GM20431 (cell line): ENCODE data around the gene HOXA7.

ENCODE experiments used
- in situ Hi-C: fragments of 300-500 bp; cut with MseI, MboI; formaldehyde crosslinking; loops from one replicate; pipeline ENCODE4 v1.15.0; 2020; ENCODE audit warnings: low sequenced_read_pairs; ENCODE audit not compliant: unreplicated experiment

Gene HOXA7

DNA sequence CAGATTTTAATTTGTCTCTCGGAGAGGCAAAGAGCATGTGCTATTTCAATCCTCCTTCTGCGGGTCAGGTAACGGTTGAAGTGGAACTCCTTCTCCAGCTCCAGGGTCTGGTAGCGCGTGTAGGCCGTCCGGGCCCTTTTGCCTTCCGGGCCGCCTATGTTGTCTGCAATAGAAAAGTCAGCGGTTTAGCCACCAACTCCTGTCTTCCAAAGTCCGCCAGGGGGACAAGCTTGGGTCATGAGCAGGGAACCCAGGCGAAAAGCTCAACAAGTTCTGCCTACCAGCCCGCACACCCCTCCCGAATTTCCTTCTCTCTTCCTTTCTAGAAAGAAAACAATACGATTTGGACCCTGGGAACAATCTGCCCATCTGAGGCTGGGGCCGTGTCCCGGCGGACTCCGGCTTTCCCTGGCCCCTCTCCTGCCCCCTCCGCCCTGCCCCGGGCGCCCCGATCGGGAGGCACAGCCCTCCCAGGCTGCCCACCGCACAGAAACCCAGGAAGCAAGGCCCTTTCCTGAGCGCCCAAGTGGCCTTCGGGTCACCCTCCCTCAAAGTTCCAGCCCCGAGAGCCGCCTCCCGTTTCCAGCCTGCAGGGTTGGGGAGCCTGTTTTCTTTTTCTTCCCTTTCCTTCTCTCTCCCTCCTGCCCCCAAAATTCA, 14.4 kb downstream of the HOXA7 start:
- in situ Hi-C loops = no loop called here

GRCh38 chr7:27141137-27141922, 15.1 kb downstream of the HOXA7 start:
- in situ Hi-C loops = no loop called here

GRCh38 chr7:27140126-27140857, 16.2 kb downstream of the HOXA7 start:
- in situ Hi-C loops = no loop called here

GRCh38 chr7:27139334-27140125, 16.9 kb downstream of the HOXA7 start:
- in situ Hi-C loops = no loop called here

GRCh38 chr7:27138985-27139333, 17.5 kb downstream of the HOXA7 start:
- in situ Hi-C loops = no loop called here

DNA sequence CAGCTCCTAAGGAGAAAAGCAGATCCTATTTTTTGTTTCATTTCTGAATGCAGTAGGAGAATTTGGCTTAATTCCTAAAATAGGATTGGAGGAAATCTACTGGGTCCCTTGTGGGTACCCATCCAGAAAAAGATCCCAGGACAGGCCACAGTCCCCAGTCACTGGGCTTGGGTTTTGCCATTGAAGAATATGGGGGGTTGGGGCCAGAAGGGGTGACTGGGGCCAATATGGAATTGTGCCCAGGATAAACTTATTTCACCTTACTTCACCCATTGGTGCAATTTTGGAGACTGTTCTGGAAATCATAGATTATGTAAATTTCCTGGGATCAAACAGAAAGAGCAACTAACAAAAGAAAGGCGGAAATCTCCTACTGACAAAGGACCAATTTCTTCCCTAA, 18.0 kb downstream of the HOXA7 start:
- in situ Hi-C loops = no loop called here

DNA sequence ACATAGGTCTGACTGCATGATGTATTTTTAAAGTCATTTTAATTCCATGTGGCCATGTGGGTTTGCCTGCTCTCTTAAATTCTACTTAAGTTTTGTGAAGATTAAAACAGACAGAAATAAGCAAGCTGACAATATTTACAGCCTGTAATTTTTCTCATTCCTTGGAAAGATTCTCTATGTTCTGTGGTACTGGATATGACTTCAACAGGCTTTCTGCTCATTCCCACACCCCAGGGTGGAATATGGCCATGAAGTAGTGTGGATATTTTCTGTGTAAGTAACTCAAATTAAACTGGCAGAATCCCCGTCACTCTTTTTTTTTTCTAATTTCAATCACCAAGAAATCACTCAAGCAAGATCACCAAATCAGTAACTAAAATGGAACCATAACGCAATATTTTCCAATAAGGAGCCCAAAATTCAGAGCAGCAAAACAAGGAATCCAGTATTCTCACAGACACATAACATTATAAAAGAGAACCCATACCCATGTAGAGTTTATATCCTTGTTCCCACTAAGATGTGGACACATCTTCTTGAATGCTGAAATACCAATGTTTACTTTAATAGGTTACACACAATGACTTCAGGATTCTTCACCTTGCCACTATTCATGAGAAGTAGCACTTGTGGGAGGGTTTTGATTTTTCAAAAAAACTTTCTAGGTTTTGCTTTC, 18.7 kb downstream of the HOXA7 start:
- in situ Hi-C loops = no loop called here

DNA sequence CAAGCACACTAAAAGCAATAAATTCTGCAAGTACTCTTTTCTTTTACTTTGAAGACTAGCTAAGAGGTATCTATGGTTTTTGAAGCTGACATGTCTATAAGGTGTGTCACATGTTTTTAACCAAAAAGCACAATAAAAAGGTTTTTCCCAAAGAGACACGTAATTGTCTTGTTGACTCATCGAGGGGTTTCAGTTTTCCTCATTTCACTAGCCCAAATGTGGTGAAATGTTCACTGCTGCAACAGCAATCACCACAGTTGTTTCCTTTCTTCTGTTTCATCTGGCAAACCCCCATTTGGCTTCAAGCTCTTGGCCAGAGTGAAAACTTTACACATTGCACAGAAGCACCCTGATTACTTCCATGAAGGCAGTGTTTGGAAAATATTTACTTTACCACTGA, 22.1 kb downstream of the HOXA7 start:
- in situ Hi-C loops = no loop called here

GRCh38 chr7:27133409-27134231, 22.9 kb downstream of the HOXA7 start:
- in situ Hi-C loops = no loop called here

GRCh38 chr7:27132978-27133377, 23.5 kb downstream of the HOXA7 start:
- in situ Hi-C loops = no loop called here

- in situ Hi-C loops = no loop called here
Observed at GRCh38 chr7:27132214-27132613, 24.3 kb downstream of the HOXA7 start.

- in situ Hi-C loops = no loop called here
Observed at GRCh38 chr7:27131390-27131819, 25.1 kb downstream of the HOXA7 start.

- in situ Hi-C loops = no loop called here
Observed at GRCh38 chr7:27130540-27131389, 25.7 kb downstream of the HOXA7 start, which contains the start of gene HOXA4. Gene HOXA4 (minus strand): TSS chr7:27130757. CDS start chr7:27130733, 24 bp downstream.

GRCh38 chr7:27129729-27130539, 26.5 kb downstream of the HOXA7 start:
- in situ Hi-C loops = no loop called here

GRCh38 chr7:27128776-27129728, 27.4 kb downstream of the HOXA7 start:
- in situ Hi-C loops = no loop called here

DNA sequence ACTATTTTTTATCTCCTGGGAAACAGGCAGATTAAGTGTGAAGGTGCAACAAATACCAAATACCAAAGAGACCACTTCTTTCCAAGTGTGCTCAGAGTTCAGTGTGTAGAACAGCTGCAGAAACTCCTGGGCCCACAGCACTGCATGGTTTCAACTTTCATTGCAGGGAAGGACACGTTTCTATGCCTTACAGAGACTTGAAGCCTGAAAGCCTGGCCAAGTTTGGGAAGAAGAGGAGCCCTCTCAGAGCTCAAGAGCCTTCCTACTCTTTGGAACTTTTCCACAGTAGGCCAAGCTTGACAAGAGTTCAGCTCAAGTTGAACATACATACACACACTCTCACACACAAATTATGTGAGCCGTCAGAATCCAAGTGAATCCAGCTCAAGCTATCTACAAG, 28.4 kb downstream of the HOXA7 start:
- in situ Hi-C loops = no loop called here
